CD4-positive, alpha-beta T cell (primary cell): ENCODE results near the gene LANCL2. TPM values are rescaled to one million over a fixed set of nuclear protein-coding genes. Genes with fewer than 3 reads are reported as not detected.

ENCODE experiments used
- ATAC-seq: fragments of 200-7000 bp; cut with Tn5 transposase; one replicate; pipeline ENCODE4 v1.10.0; 2022; ENCODE audit warnings: mild to moderate bottlenecking; ENCODE audit not compliant: poor library complexity
- CTCF ChIA-PET: fragments of 350-600 bp; sonication (Branson Sonifier 250); formaldehyde crosslinking; loops from one replicate; lab custom pipeline; 2021; ENCODE audit warnings: antibody characterized with exemption, inconsistent platforms; lab: Charles Lee
- POLR2A ChIA-PET: fragments of 350-600 bp; sonication (Branson Sonifier 250); formaldehyde crosslinking; loops from one replicate; lab custom pipeline; 2021; ENCODE audit warnings: antibody characterized with exemption, inconsistent platforms; lab: Charles Lee
- DNase-seq, 14 experiments: peaks; one replicate each; pipeline ENCODE4 v3.0.0-alpha.2; 2013 to 2020; ENCODE audit warnings: mixed read lengths in 2 of 14
- H3K27ac ChIP-seq, 2 donors: one replicate each; pipeline versions ENCODE4 v1.5.1 to v1.7.0; 2013; ENCODE audit warnings: low read length in 2 of 2, low read depth in 1 of 2, mild to moderate bottlenecking in 1 of 2
- H3K27me3 ChIP-seq, 2 experiments: 1 replicate in 1 of 2; 2 replicates in 1 of 2; pipeline versions ENCODE4 v1.6.1 to v1.7.0; 2013; ENCODE audit warnings: low read length in 2 of 2, control low read depth in 1 of 2, mild to moderate bottlenecking in 1 of 2, moderate library complexity in 1 of 2; ENCODE audit not compliant: insufficient read depth in 2 of 2, control insufficient read depth in 1 of 2
- H3K36me3 ChIP-seq: one replicate; pipeline ENCODE4 v1.6.1; 2013; ENCODE audit warnings: low read length, control low read depth; ENCODE audit not compliant: insufficient read depth
- H3K4me1 ChIP-seq: one replicate; pipeline ENCODE4 v1.6.1; 2013; ENCODE audit warnings: low read length, control low read depth; ENCODE audit not compliant: insufficient read depth
- H3K4me3 ChIP-seq: one replicate; pipeline ENCODE4 v1.5.1; 2013; ENCODE audit warnings: mild to moderate bottlenecking, low read length, moderate library complexity
- H3K9me3 ChIP-seq, 2 experiments: 1 replicate in 1 of 2; 2 replicates in 1 of 2; pipeline versions ENCODE4 v1.6.1 to v1.7.0; 2013; ENCODE audit warnings: low read length in 2 of 2, mild to moderate bottlenecking in 2 of 2, control low read depth in 1 of 2, moderate library complexity in 1 of 2; ENCODE audit not compliant: control insufficient read depth in 1 of 2, insufficient read depth in 1 of 2
- H3K27ac Mint-ChIP-seq: one replicate; pipeline ENCODE4 v1.8.0; 2020; ENCODE audit warnings: mixed read lengths
- H3K27me3 Mint-ChIP-seq: one replicate; pipeline ENCODE4 v1.8.0; 2021; ENCODE audit warnings: mixed read lengths
- H3K36me3 Mint-ChIP-seq: one replicate; pipeline ENCODE4 v1.8.0; 2021; ENCODE audit warnings: low read depth, mixed read lengths
- H3K4me1 Mint-ChIP-seq: one replicate; pipeline ENCODE4 v1.8.0; 2021; ENCODE audit warnings: low read depth, mixed read lengths
- H3K4me3 Mint-ChIP-seq: one replicate; pipeline ENCODE4 v1.8.0; 2020; ENCODE audit warnings: mild to moderate bottlenecking, mixed read lengths
- H3K9me3 Mint-ChIP-seq: one replicate; pipeline ENCODE4 v1.8.0; 2020; ENCODE audit warnings: mixed read lengths
- intact Hi-C, 2 experiments: fragments of 100-400 bp; cut with DNase I in 1 of 2; cut with micrococcal nuclease in 1 of 2; formaldehyde crosslinking; loops; one replicate each; pipeline versions ENCODE4 v1.15.1 to v1.9.0; 2023 to 2025; cut with DNase I, micrococcal nuclease
- total RNA-seq, 174 experiments: library from RNA in 2 of 174; stranded (reverse) in 2 of 174; gene quantifications; one replicate each; pipeline ENCODE4 v1.2.3 and lab custom pipeline; 2021 to 2026
- TF ChIP-seq, protein P1 (sequence below): fragments of 200-600 bp; IDR thresholded peaks from one replicate; pipeline ENCODE4 v1.8.0; 2022; ENCODE audit warnings: antibody characterized with exemption, mild to moderate bottlenecking

The LANCL2 gene
- total RNA-seq, 2 experiments from 2014 or later = 7.1 to 9.0 TPM

DNA sequence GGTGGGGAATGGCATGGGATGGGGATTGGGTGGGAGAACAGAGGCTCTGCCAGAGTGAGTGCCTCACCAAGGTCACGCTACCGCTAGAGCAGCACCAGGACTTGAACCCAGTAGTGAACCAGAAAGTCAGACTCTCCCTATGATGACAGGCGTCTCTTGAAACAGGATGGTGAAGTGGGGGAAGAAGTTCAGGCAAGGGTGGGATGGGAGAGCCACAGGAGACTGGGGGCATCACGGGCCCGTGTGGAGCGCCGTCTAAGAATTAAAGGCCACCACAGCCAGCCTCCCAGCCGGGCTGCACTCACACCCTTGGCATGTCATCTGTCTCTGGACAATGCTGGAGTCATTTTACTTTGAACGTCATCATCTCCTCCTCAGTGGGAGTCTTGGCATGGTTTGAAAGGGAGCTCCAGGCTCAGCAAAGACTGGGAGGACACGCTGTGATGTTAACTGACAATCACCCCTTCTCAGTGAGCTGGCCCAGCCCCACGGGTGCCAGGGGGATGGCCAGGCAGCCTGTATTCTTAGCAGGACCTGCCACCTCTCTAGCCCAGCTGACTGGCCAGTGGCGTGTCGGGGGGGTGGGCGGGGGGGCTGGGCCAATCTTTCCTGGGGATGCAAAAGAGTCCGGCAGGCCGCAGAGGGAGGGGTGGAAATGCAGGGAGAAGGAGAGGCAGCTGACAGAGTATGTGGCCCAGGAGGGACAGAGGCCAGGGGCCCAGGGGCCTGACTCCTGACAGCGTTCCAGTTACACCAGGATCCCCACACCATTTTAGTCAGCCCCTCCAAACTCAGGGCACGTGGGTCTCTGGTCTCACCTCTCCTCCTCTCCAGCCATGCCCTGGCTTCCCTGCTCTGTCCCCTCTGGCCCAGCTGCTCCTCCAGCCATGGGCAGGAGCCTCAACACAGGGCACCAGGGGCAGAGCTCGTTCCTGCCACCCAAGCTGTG is 111.0 kb downstream of the LANCL2 start:
- CTCF ChIA-PET = no interaction called here

DNA sequence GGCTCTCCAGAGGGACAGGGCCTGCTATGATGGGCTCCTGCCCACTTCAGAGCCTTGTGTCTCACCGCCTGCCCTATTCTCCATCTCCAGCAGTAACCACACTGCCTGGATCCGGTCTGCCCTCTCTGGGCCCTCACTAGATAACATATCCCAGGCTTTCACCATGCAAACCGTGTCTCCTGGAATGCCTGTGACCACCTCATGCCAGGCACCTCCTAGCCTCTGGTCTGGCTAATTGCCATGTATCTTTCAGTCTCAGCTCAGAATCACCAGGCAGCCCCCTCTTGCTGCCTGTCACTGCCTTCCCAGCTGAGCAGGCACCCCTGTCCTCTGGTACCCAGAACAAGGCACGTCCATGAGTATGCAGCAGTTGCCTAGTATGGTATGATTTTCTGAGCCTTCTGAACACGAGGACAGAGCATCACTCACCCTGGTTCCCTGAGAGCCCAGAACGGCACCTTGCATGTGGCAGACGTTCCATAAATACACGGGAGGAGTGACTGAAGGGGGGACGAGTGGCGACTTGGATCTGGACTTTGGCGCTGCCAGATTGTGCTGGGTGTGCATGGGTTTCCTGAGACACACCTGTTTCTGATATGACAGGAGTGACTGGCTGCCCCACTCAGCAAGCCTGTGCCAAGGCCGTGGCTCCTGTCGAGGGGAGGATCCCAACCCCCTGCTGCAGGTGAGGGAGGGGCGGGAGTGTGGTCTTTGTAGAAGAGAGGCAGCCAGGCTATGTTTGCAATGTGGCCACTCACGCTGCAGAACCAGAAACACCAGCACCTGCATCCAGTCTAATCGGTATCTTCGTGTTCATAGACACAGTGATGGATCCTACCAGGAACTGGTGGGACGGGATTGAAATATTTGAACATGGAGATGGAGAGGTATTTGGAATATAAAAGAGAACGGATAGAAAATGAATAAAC is 112.0 kb downstream of the LANCL2 start:
- ChIA-PET CTCF (no interaction called here), POLR2A (interaction anchor here (0.7 kb wide), 1 partner anchor 24 kb away, joined by 3 read pairs; no protein-coding TSS in a partner anchor)
- H3K4me1 ChIP-seq = peaks cover 73% of the 10 kb centered on the region
- peak overlapping the region; percentile 94 for H3K27ac Mint-ChIP-seq
- intact Hi-C loops = loop anchor here in 1 of 2 experiments (5.0 kb wide), 1 partner anchor 105 kb away; no protein-coding TSS in a partner anchor
- H3K36me3 ChIP-seq = peaks cover 18% of the 10 kb centered on the region
- DNase-seq (no peak), ATAC-seq (no peak)
- H3K27me3 Mint-ChIP-seq = no peaks in the 10 kb centered on the region
- peaks cover 83% of the 10 kb centered on the region for H3K4me1 Mint-ChIP-seq
- H3K27ac ChIP-seq = peak overlapping the region; percentile 62 to 66
- no peaks in the 10 kb centered on the region for H3K9me3 ChIP-seq
- H3K27me3 ChIP-seq = no peaks in the 10 kb centered on the region
- TF ChIP-seq, protein P1, sequence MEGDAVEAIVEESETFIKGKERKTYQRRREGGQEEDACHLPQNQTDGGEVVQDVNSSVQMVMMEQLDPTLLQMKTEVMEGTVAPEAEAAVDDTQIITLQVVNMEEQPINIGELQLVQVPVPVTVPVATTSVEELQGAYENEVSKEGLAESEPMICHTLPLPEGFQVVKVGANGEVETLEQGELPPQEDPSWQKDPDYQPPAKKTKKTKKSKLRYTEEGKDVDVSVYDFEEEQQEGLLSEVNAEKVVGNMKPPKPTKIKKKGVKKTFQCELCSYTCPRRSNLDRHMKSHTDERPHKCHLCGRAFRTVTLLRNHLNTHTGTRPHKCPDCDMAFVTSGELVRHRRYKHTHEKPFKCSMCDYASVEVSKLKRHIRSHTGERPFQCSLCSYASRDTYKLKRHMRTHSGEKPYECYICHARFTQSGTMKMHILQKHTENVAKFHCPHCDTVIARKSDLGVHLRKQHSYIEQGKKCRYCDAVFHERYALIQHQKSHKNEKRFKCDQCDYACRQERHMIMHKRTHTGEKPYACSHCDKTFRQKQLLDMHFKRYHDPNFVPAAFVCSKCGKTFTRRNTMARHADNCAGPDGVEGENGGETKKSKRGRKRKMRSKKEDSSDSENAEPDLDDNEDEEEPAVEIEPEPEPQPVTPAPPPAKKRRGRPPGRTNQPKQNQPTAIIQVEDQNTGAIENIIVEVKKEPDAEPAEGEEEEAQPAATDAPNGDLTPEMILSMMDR = no peak
- no peak overlapping the region for H3K4me3 ChIP-seq
- H3K4me3 Mint-ChIP-seq = peak overlapping the region; percentile 36
- no peaks in the 10 kb centered on the region for H3K9me3 Mint-ChIP-seq
- peaks cover 51% of the 10 kb centered on the region for H3K36me3 Mint-ChIP-seq

More for the DNA sequence above, 111.0 kb downstream of the LANCL2 start:
- intact Hi-C loops = loop anchor here in 1 of 2 experiments (2.0 to 5.0 kb wide), 2 partner anchors 41 to 104 kb away; no protein-coding TSS in a partner anchor
- Mint-ChIP-seq H3K4me3 (peak overlapping the region; percentile 78), H3K36me3 (peaks cover 56% of the 10 kb centered on the region), H3K27me3 (no peaks in the 10 kb centered on the region), H3K9me3 (no peaks in the 10 kb centered on the region), H3K4me1 (peaks cover 80% of the 10 kb centered on the region), H3K27ac (peak overlapping the region; percentile 94)
- no peak overlapping the region for H3K4me3 ChIP-seq
- H3K9me3 ChIP-seq = no peaks in the 10 kb centered on the region
- ATAC-seq (no peak), DNase-seq (no peak)
- peaks cover 17% of the 10 kb centered on the region for H3K36me3 ChIP-seq
- H3K4me1 ChIP-seq = peaks cover 75% of the 10 kb centered on the region
- no peaks in the 10 kb centered on the region for H3K27me3 ChIP-seq
- TF ChIP-seq, protein P1 = no peak
- H3K27ac ChIP-seq = peak overlapping the region; percentile 62 to 66
- POLR2A ChIA-PET = interaction anchor here (0.6 to 1.0 kb wide), 3 partner anchors 19 to 57 kb away, joined by 3 to 4 read pairs (median 3); no protein-coding TSS in a partner anchor

DNA sequence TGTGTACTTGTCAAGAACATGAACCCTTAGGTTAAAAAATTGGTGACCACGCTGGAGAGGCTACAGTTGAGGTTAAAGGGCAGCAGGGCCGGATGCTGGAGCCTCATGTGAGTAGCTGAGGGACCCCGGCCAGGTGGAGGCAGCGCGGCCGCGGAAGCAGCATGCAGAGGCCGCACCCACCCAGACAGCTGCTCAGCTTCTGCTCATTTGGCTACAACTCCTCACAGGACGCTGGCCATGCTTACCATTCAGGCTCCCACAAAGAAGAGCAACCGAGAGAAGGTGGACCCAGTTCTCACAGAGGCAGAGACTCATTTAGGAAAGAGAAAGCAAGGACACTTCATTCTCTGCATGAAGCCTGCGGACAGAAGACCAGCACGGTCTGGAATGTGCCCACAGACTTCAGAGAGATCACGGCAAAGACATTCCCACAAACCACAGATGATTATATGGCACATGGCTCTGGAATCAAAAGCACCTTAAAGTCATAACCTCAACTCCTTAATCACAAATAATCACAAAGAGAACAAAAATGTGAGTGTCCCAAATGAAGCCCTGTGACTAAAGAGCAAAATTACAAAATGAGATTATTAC is 112.7 kb downstream of the LANCL2 start:
- H3K36me3 Mint-ChIP-seq = peaks cover 51% of the 10 kb centered on the region
- no peaks in the 10 kb centered on the region for H3K27me3 Mint-ChIP-seq
- Histone ChIP-seq H3K4me1 (peaks cover 76% of the 10 kb centered on the region), H3K36me3 (peaks cover 18% of the 10 kb centered on the region), H3K4me3 (no peak overlapping the region), H3K27me3 (no peaks in the 10 kb centered on the region), H3K9me3 (no peaks in the 10 kb centered on the region), H3K27ac (no peak overlapping the region)
- POLR2A ChIA-PET = no interaction called here
- peak overlapping the region; percentile 94 for H3K27ac Mint-ChIP-seq
- H3K4me3 Mint-ChIP-seq = no peak overlapping the region
- TF ChIP-seq, protein P1 = no peak
- peak in 1 of 14 experiments; percentile 5 for DNase-seq
- H3K9me3 Mint-ChIP-seq = no peaks in the 10 kb centered on the region
- CTCF ChIA-PET = no interaction called here
- intact Hi-C loops = loop anchor here in 1 of 2 experiments (5.0 kb wide), 1 partner anchor 106 kb away; no protein-coding TSS in a partner anchor
- ATAC-seq = no peak
- peaks cover 86% of the 10 kb centered on the region for H3K4me1 Mint-ChIP-seq
